ENCODE measurements around the gene RAPGEF4.

GRCh38 chr2:173023718-173024117 lies 288.1 kb downstream of the RAPGEF4 start:
- TF ChIP-seq CTCF (IDR thresholded peaks at IDR 0.05): no peak
- TF ChIP-seq POLR2A (IDR thresholded peaks at IDR 0.05): no peak

All from Peyer's patch (tissue), 4 donors.